ENCODE measurements around the gene TTLL12. TPM values are rescaled to one million over a fixed set of nuclear protein-coding genes. Genes with fewer than 3 reads are reported as not detected.

Gene TTLL12
- total RNA-seq, 1 experiment from 2014 or later = 63.4 TPM

- no peak for TF ChIP-seq CTCF (IDR thresholded peaks at IDR 0.05; ENCODE audit: unreplicated experiment)
- intact Hi-C loops (cut with micrococcal nuclease; ENCODE audit: unreplicated experiment) = no loop called here
- H3K36me3 Mint-ChIP-seq (ENCODE audit: insufficient read depth, unreplicated experiment) = peaks cover 40% of the 10 kb centered on the region
- H3K27me3 Mint-ChIP-seq (ENCODE audit: unreplicated experiment) = no peaks in the 10 kb centered on the region
- H3K4me3 Mint-ChIP-seq (ENCODE audit: low read depth, unreplicated experiment) = no peak overlapping the region
- no peak overlapping the region for H3K27ac Mint-ChIP-seq (ENCODE audit: unreplicated experiment)
- DNase-seq = no peak
- peaks cover 17% of the 10 kb centered on the region for H3K4me1 Mint-ChIP-seq (ENCODE audit: low read depth, unreplicated experiment)
- CTCF ChIA-PET = no interaction called here
- no peaks in the 10 kb centered on the region for H3K9me3 Mint-ChIP-seq (ENCODE audit: low read depth, unreplicated experiment)
- BruUV-seq (replicated peaks) = no TSS peak
Observed at GRCh38 chr22:43179911-43180195, 7.1 kb downstream of the TTLL12 start.

- peaks cover 41% of the 10 kb centered on the region for H3K36me3 Mint-ChIP-seq (ENCODE audit: insufficient read depth, unreplicated experiment)
- no TSS peak for BruUV-seq (replicated peaks)
- no peaks in the 10 kb centered on the region for H3K27me3 Mint-ChIP-seq (ENCODE audit: unreplicated experiment)
- DNase-seq = no peak
- H3K27ac Mint-ChIP-seq (ENCODE audit: unreplicated experiment) = no peak overlapping the region
- CTCF ChIA-PET = no interaction called here
- intact Hi-C loops (cut with micrococcal nuclease; ENCODE audit: unreplicated experiment) = no loop called here
- H3K9me3 Mint-ChIP-seq (ENCODE audit: low read depth, unreplicated experiment) = no peaks in the 10 kb centered on the region
- H3K4me3 Mint-ChIP-seq (ENCODE audit: low read depth, unreplicated experiment) = no peak overlapping the region
- no peak for TF ChIP-seq CTCF (IDR thresholded peaks at IDR 0.05; ENCODE audit: unreplicated experiment)
- peaks cover 13% of the 10 kb centered on the region for H3K4me1 Mint-ChIP-seq (ENCODE audit: low read depth, unreplicated experiment)
Observed at GRCh38 chr22:43179146-43179910, 7.6 kb downstream of the TTLL12 start.

- CTCF ChIA-PET = interaction anchor here (0.6 kb wide), 1 partner anchor 16 kb away, joined by 3 read pairs; no protein-coding TSS in a partner anchor
- no peak for DNase-seq
- peaks cover 59% of the 10 kb centered on the region for H3K36me3 Mint-ChIP-seq (ENCODE audit: insufficient read depth, unreplicated experiment)
- H3K4me1 Mint-ChIP-seq (ENCODE audit: low read depth, unreplicated experiment) = no peaks in the 10 kb centered on the region
- TF ChIP-seq CTCF (IDR thresholded peaks at IDR 0.05; ENCODE audit: unreplicated experiment) = no peak
- no peaks in the 10 kb centered on the region for H3K27me3 Mint-ChIP-seq (ENCODE audit: unreplicated experiment)
- no peak overlapping the region for H3K4me3 Mint-ChIP-seq (ENCODE audit: low read depth, unreplicated experiment)
- no peaks in the 10 kb centered on the region for H3K9me3 Mint-ChIP-seq (ENCODE audit: low read depth, unreplicated experiment)
- intact Hi-C loops (cut with micrococcal nuclease; ENCODE audit: unreplicated experiment) = no loop called here
- BruUV-seq (replicated peaks) = no TSS peak
- no peak overlapping the region for H3K27ac Mint-ChIP-seq (ENCODE audit: unreplicated experiment)
Observed at GRCh38 chr22:43177479-43177878, 9.5 kb downstream of the TTLL12 start.

- no peak for DNase-seq
- H3K36me3 Mint-ChIP-seq (ENCODE audit: insufficient read depth, unreplicated experiment) = peaks cover 61% of the 10 kb centered on the region
- CTCF ChIA-PET = no interaction called here
- H3K27me3 Mint-ChIP-seq (ENCODE audit: unreplicated experiment) = no peaks in the 10 kb centered on the region
- H3K27ac Mint-ChIP-seq (ENCODE audit: unreplicated experiment) = no peak overlapping the region
- no TSS peak for BruUV-seq (replicated peaks)
- H3K4me1 Mint-ChIP-seq (ENCODE audit: low read depth, unreplicated experiment) = no peaks in the 10 kb centered on the region
- H3K9me3 Mint-ChIP-seq (ENCODE audit: low read depth, unreplicated experiment) = no peaks in the 10 kb centered on the region
- no peak overlapping the region for H3K4me3 Mint-ChIP-seq (ENCODE audit: low read depth, unreplicated experiment)
- intact Hi-C loops (cut with micrococcal nuclease; ENCODE audit: unreplicated experiment) = no loop called here
- TF ChIP-seq CTCF (IDR thresholded peaks at IDR 0.05; ENCODE audit: unreplicated experiment) = no peak
Observed at GRCh38 chr22:43176090-43176489, 10.8 kb downstream of the TTLL12 start.

All from Calu3 (cell line).